Measurements from ENCODE around the gene DTNA. TPM values are rescaled to one million over a fixed set of nuclear protein-coding genes. Genes with fewer than 3 reads are reported as not detected.
"Not testable (repeated sequence)": the region's sequence is repeated elsewhere in the genome, so short reads cannot be mapped to it uniquely, and the experiment has no call there.

DTNA gene
- total RNA-seq, 1 donor from 2014 or later: 94.5 TPM

- not testable (repeated sequence) for H3K4me1 ChIP-seq (ENCODE audit: control insufficient read depth in 3 of 3, insufficient read depth in 3 of 3, low read length in 3 of 3); H3K9me3 ChIP-seq (ENCODE audit: control insufficient read depth in 3 of 3, low read length in 3 of 3); H3K36me3 ChIP-seq (ENCODE audit: control insufficient read depth in 3 of 3, insufficient read depth in 3 of 3, low read length in 3 of 3); H3K4me3 ChIP-seq (ENCODE audit: low read length in 3 of 3); H3K27me3 ChIP-seq (ENCODE audit: control insufficient read depth in 3 of 3, insufficient read depth in 3 of 3, low read length in 3 of 3); H3K9ac ChIP-seq (ENCODE audit: low read depth in 1 of 3, low read length in 3 of 3); H3K27ac ChIP-seq (ENCODE audit: low read depth, low read length)
Observed at GRCh38 chr18:34716111-34716510, 6.0 kb downstream of the DTNA start.

GRCh38 chr18:34718610-34719009 lies 8.5 kb downstream of the DTNA start:
- Histone ChIP-seq H3K9me3 (ENCODE audit: control insufficient read depth in 3 of 3, low read length in 3 of 3) (no peaks in the 10 kb centered on the region), H3K36me3 (ENCODE audit: control insufficient read depth in 3 of 3, insufficient read depth in 3 of 3, low read length in 3 of 3) (no peaks in the 10 kb centered on the region), H3K27me3 (ENCODE audit: control insufficient read depth in 3 of 3, insufficient read depth in 3 of 3, low read length in 3 of 3) (no peaks in the 10 kb centered on the region), H3K9ac (ENCODE audit: low read depth in 1 of 3, low read length in 3 of 3) (no peak overlapping the region), H3K4me1 (ENCODE audit: control insufficient read depth in 3 of 3, insufficient read depth in 3 of 3, low read length in 3 of 3) (peaks cover 0 to 4% (median 0%) of the 10 kb centered on the region in 3 donors), H3K4me3 (ENCODE audit: low read length in 3 of 3) (no peak overlapping the region), H3K27ac (ENCODE audit: low read depth, low read length) (no peak overlapping the region)

- Histone ChIP-seq H3K36me3 (ENCODE audit: control insufficient read depth in 3 of 3, insufficient read depth in 3 of 3, low read length in 3 of 3) (no peaks in the 10 kb centered on the region), H3K27ac (ENCODE audit: low read depth, low read length) (no peak overlapping the region), H3K9ac (ENCODE audit: low read depth in 1 of 3, low read length in 3 of 3) (no peak overlapping the region), H3K4me1 (ENCODE audit: control insufficient read depth in 3 of 3, insufficient read depth in 3 of 3, low read length in 3 of 3) (peaks cover 0 to 4% (median 0%) of the 10 kb centered on the region in 3 donors), H3K27me3 (ENCODE audit: control insufficient read depth in 3 of 3, insufficient read depth in 3 of 3, low read length in 3 of 3) (no peaks in the 10 kb centered on the region), H3K9me3 (ENCODE audit: control insufficient read depth in 3 of 3, low read length in 3 of 3) (no peaks in the 10 kb centered on the region), H3K4me3 (ENCODE audit: low read length in 3 of 3) (no peak overlapping the region)
Observed at GRCh38 chr18:34720220-34720619, 10.1 kb downstream of the DTNA start.

- H3K4me3 ChIP-seq (ENCODE audit: low read length in 3 of 3): no peak overlapping the region
- no peak overlapping the region for H3K9ac ChIP-seq (ENCODE audit: low read depth in 1 of 3, low read length in 3 of 3)
- H3K36me3 ChIP-seq (ENCODE audit: control insufficient read depth in 3 of 3, insufficient read depth in 3 of 3, low read length in 3 of 3): no peaks in the 10 kb centered on the region
- no peaks in the 10 kb centered on the region for H3K27me3 ChIP-seq (ENCODE audit: control insufficient read depth in 3 of 3, insufficient read depth in 3 of 3, low read length in 3 of 3)
- H3K27ac ChIP-seq (ENCODE audit: low read depth, low read length): no peak overlapping the region
- H3K9me3 ChIP-seq (ENCODE audit: control insufficient read depth in 3 of 3, low read length in 3 of 3): no peaks in the 10 kb centered on the region
- peaks cover 0 to 9% (median 0%) of the 10 kb centered on the region in 3 donors for H3K4me1 ChIP-seq (ENCODE audit: control insufficient read depth in 3 of 3, insufficient read depth in 3 of 3, low read length in 3 of 3)
Observed at GRCh38 chr18:34723143-34723542, 13.0 kb downstream of the DTNA start.

- H3K36me3 ChIP-seq (ENCODE audit: control insufficient read depth in 3 of 3, insufficient read depth in 3 of 3, low read length in 3 of 3); H3K27ac ChIP-seq (ENCODE audit: low read depth, low read length); H3K9me3 ChIP-seq (ENCODE audit: control insufficient read depth in 3 of 3, low read length in 3 of 3); H3K27me3 ChIP-seq (ENCODE audit: control insufficient read depth in 3 of 3, insufficient read depth in 3 of 3, low read length in 3 of 3); H3K4me3 ChIP-seq (ENCODE audit: low read length in 3 of 3); H3K9ac ChIP-seq (ENCODE audit: low read depth in 1 of 3, low read length in 3 of 3): not testable (repeated sequence)
- peaks cover 12 to 15% (median 14%) of the 10 kb centered on the region in 3 donors for H3K4me1 ChIP-seq (ENCODE audit: control insufficient read depth in 3 of 3, insufficient read depth in 3 of 3, low read length in 3 of 3)
Observed at GRCh38 chr18:34725737-34726136, 15.6 kb downstream of the DTNA start.

GRCh38 chr18:34726286-34727004 lies 16.3 kb downstream of the DTNA start:
- Histone ChIP-seq H3K9me3 (ENCODE audit: control insufficient read depth in 3 of 3, low read length in 3 of 3) (no peaks in the 10 kb centered on the region), H3K27me3 (ENCODE audit: control insufficient read depth in 3 of 3, insufficient read depth in 3 of 3, low read length in 3 of 3) (no peaks in the 10 kb centered on the region), H3K36me3 (ENCODE audit: control insufficient read depth in 3 of 3, insufficient read depth in 3 of 3, low read length in 3 of 3) (peaks cover 0 to 2% (median 0%) of the 10 kb centered on the region in 3 donors), H3K9ac (ENCODE audit: low read depth in 1 of 3, low read length in 3 of 3) (no peak overlapping the region), H3K27ac (ENCODE audit: low read depth, low read length) (no peak overlapping the region), H3K4me1 (ENCODE audit: control insufficient read depth in 3 of 3, insufficient read depth in 3 of 3, low read length in 3 of 3) (peaks cover 12 to 16% (median 15%) of the 10 kb centered on the region in 3 donors), H3K4me3 (ENCODE audit: low read length in 3 of 3) (no peak overlapping the region)

- Histone ChIP-seq H3K27ac (ENCODE audit: low read depth, low read length) (no peak overlapping the region), H3K9ac (ENCODE audit: low read depth in 1 of 3, low read length in 3 of 3) (no peak overlapping the region), H3K27me3 (ENCODE audit: control insufficient read depth in 3 of 3, insufficient read depth in 3 of 3, low read length in 3 of 3) (no peaks in the 10 kb centered on the region), H3K4me1 (ENCODE audit: control insufficient read depth in 3 of 3, insufficient read depth in 3 of 3, low read length in 3 of 3) (peaks cover 12 to 16% (median 15%) of the 10 kb centered on the region in 3 donors), H3K4me3 (ENCODE audit: low read length in 3 of 3) (no peak overlapping the region), H3K9me3 (ENCODE audit: control insufficient read depth in 3 of 3, low read length in 3 of 3) (no peaks in the 10 kb centered on the region), H3K36me3 (ENCODE audit: control insufficient read depth in 3 of 3, insufficient read depth in 3 of 3, low read length in 3 of 3) (peaks cover 0 to 2% (median 0%) of the 10 kb centered on the region in 3 donors)
Observed at GRCh38 chr18:34729264-34729663, 19.2 kb downstream of the DTNA start.

- no peak overlapping the region for H3K27ac ChIP-seq (ENCODE audit: low read depth, low read length)
- peaks cover 0 to 2% (median 0%) of the 10 kb centered on the region in 3 donors for H3K36me3 ChIP-seq (ENCODE audit: control insufficient read depth in 3 of 3, insufficient read depth in 3 of 3, low read length in 3 of 3)
- H3K4me1 ChIP-seq (ENCODE audit: control insufficient read depth in 3 of 3, insufficient read depth in 3 of 3, low read length in 3 of 3): peaks cover 12 to 16% (median 15%) of the 10 kb centered on the region in 3 donors
- H3K9me3 ChIP-seq (ENCODE audit: control insufficient read depth in 3 of 3, low read length in 3 of 3): no peaks in the 10 kb centered on the region
- H3K9ac ChIP-seq (ENCODE audit: low read depth in 1 of 3, low read length in 3 of 3): no peak overlapping the region
- H3K4me3 ChIP-seq (ENCODE audit: low read length in 3 of 3): no peak overlapping the region
- H3K27me3 ChIP-seq (ENCODE audit: control insufficient read depth in 3 of 3, insufficient read depth in 3 of 3, low read length in 3 of 3): no peaks in the 10 kb centered on the region
Observed at GRCh38 chr18:34729740-34730355, 19.8 kb downstream of the DTNA start.

GRCh38 chr18:34730774-34731173 lies 20.7 kb downstream of the DTNA start:
- Histone ChIP-seq H3K9me3 (ENCODE audit: control insufficient read depth in 3 of 3, low read length in 3 of 3) (no peaks in the 10 kb centered on the region), H3K9ac (ENCODE audit: low read depth in 1 of 3, low read length in 3 of 3) (no peak overlapping the region), H3K27me3 (ENCODE audit: control insufficient read depth in 3 of 3, insufficient read depth in 3 of 3, low read length in 3 of 3) (no peaks in the 10 kb centered on the region), H3K27ac (ENCODE audit: low read depth, low read length) (no peak overlapping the region), H3K36me3 (ENCODE audit: control insufficient read depth in 3 of 3, insufficient read depth in 3 of 3, low read length in 3 of 3) (peaks cover 0 to 2% (median 0%) of the 10 kb centered on the region in 3 donors), H3K4me1 (ENCODE audit: control insufficient read depth in 3 of 3, insufficient read depth in 3 of 3, low read length in 3 of 3) (peaks cover 12 to 16% (median 15%) of the 10 kb centered on the region in 3 donors), H3K4me3 (ENCODE audit: low read length in 3 of 3) (no peak overlapping the region)

GRCh38 chr18:34734056-34734455 lies 24.0 kb downstream of the DTNA start:
- Histone ChIP-seq H3K9me3 (ENCODE audit: control insufficient read depth in 3 of 3, low read length in 3 of 3) (no peaks in the 10 kb centered on the region), H3K36me3 (ENCODE audit: control insufficient read depth in 3 of 3, insufficient read depth in 3 of 3, low read length in 3 of 3) (peaks cover 0 to 2% (median 0%) of the 10 kb centered on the region in 3 donors), H3K4me3 (ENCODE audit: low read length in 3 of 3) (no peak overlapping the region), H3K27ac (ENCODE audit: low read depth, low read length) (no peak overlapping the region), H3K27me3 (ENCODE audit: control insufficient read depth in 3 of 3, insufficient read depth in 3 of 3, low read length in 3 of 3) (no peaks in the 10 kb centered on the region), H3K4me1 (ENCODE audit: control insufficient read depth in 3 of 3, insufficient read depth in 3 of 3, low read length in 3 of 3) (peaks cover 23 to 25% (median 25%) of the 10 kb centered on the region in 3 donors), H3K9ac (ENCODE audit: low read depth in 1 of 3, low read length in 3 of 3) (no peak overlapping the region)
